GM19238 (cell line): ENCODE measurements around the gene C2CD2.
"Not testable (repeated sequence)": the region's sequence is repeated elsewhere in the genome, so short reads cannot be mapped to it uniquely, and the experiment has no call there.

Experiments
- DNase-seq: peaks from one replicate; pipeline ENCODE4 v3.0.0; 2011; ENCODE audit warnings: low spot score; ENCODE audit not compliant: insufficient read length

Gene C2CD2

DNA sequence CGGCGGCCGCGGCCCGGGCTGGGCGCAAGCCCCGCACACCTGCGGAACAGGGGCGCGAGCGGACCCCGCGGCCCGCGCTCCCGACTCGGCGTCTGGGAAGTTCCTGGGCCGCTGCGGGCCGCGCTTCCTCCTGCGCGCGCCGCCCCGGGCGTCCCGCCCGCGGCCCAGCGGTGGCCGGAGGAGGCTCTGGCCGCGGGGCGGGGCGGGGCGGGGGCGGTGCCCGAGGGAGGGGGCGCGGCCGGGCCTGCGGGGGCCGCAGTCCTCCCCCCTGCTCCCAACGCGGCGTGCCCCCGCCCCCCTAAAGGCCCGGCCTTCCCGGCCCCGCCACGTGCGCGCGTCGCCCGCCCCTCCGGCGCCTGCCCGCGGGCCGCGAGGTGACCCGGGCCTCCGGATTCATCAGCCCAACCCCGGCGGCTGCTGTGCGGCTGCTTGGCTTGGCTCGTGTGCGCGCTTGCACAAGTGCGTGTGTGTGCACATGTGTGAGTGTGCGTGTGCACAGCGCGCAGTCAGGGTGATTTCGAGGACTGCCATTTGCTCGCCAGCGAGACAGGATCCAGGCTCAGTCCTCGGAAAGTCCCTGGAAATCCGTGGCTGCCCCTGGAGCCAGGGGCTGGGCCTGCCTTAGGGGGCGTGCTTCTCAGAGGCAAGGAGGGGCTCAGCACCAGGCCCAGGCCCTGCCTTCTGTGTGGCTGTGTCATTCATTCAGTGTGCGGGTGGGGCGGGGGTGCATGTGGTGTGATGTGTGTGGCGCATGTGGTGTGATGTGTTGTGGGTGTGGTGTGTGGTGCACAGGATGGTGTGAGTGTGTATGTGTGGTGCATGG, at the start of gene C2CD2:
TSS of gene C2CD2 (minus strand) at position 188 of the 823 bp plus-strand sequence. CDS start 370 bp downstream, outside the sequence.
- peak; percentile 88 for DNase-seq

DNA sequence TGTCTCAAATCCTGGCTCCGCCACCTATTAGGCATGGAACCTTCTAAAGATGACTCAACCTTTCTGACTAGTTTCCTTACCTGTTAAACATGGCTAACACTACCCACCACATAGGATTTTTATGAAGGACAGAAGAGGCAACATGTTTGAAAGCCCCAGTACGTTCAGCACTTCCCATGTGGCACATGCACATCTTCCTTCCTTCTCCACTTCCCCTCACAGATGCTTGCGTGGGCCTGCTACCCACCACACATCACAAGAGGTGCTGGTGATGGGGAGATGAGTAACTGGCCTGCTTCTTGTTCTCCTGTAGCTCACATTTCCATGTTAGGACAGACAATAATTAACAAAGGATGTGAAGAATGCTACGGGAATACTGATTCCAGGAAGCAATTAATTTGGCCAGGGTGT, 49.2 kb upstream of the C2CD2 start:
- DNase-seq = no peak

DNA sequence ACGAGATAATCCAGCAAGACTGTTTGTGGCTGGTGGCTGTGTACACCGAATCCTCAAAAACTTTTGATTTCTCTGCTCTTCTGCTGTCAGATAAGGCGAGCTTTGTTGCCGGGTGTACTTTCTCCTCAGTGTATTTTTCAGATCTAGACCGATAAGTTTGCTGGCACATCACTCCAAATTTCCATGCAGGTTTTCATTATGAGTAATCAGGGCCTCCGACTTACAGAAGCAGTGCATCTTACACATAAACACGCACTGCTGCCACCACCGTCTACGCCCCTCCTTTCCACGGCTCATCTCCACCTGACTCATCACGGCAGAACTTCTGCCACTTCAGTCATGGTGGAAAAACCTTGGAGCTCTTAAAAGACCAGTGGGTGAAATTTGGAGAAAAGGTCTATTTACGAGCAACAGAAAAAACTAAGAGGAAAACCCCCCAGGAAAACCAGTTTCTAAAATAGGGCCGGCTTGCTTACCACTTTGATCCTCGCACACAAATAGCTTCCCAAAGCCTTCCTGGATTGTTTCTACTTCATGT, 48.7 kb upstream of the C2CD2 start:
- DNase-seq = peak; percentile 34

DNA sequence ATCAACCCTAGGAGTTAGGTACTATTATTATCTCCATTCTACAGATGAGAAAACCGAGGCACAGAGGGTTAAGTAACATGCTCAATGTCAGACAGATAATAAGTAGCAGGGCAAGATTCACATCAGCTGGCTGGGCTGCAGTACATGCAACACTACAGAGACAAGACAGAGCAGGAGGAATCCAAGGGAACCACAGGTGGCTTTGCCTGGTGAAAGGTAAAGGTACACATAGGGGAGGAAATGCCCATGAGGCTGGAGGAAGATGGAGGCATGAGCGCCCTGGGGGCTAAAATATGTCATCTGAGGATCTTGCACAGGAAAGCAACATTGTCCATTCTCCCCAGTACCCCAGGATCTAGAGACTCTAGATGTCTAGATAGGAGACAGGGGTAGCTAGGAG, 48.0 kb upstream of the C2CD2 start:
- no peak for DNase-seq

DNA sequence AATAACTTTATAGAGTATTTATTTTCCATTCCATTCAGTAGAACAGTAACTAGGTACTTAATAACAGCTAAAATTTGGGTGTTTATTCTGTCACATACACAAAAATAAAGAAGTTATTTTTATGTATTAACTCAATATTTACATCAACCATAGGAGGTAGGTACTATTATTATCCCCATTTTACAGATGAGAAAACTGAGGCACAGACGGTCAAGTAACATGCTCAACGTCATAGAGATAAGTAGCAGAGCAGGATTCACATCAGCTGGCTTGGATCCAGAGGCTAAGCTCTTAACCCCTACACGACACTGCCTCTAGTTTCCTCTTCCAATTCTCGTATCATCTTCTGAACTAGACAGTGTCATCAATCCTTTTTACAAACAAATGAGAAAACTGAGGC, 47.1 kb upstream of the C2CD2 start:
- DNase-seq = no peak

DNA sequence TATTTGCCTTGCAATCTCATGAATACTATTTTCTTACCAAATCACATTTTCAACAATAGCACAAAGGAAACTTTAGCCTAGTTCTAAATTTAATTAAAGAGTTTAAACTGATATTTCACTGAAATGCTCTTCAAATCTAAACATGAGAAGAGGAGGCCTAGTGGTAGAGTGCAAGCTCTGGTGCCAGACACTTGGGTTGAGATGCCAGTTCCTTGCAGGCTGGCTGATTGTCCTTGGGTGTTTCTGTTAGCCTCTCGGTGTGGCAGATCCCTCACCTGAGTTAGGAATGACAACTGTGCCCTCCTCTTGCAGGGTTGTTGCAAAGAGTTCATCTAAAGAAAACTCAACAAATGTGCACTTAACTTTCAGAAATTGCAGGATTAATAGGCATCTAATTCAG, 43.8 kb upstream of the C2CD2 start:
- DNase-seq = no peak

DNA sequence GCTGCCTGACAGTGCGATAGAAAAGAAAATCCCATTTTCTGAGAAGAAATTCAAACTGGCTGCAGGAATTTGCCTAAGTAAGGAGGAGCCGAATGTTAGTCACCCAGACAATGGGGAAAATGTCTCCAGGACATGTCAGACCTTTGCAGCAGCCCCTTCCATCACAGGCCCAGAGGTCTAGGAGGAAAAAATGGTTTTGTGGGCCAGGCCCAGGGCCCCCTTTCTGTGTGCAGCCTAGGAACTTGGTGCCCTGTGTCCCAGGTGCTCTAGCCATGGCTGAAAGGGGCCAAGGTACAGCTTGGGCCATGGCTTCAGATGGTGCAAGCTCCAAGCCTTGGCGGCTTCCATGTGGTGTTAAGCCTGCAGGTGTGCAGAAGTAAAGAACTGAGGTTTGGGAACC, 41.8 kb upstream of the C2CD2 start:
- no peak for DNase-seq

DNA sequence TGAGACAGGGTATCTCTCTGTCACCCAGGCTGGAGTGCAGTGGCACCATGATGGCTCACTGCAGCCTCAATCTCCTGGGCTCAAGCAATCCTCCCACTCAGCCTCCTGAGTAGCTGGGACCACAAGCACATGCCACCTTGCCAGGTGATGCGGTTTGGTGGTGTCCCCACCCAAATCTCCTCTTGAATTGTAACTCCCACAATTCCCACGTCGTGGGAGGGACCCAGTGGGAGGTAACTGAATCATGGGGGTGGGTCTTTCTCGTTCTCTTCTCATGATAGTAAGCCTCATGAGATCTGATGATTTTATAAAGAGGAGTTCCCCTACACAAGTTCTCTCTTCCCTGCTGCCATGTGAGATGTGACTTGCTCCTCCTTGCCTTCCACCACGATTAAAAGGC, 40.8 kb upstream of the C2CD2 start:
- DNase-seq = not testable (repeated sequence)

DNA sequence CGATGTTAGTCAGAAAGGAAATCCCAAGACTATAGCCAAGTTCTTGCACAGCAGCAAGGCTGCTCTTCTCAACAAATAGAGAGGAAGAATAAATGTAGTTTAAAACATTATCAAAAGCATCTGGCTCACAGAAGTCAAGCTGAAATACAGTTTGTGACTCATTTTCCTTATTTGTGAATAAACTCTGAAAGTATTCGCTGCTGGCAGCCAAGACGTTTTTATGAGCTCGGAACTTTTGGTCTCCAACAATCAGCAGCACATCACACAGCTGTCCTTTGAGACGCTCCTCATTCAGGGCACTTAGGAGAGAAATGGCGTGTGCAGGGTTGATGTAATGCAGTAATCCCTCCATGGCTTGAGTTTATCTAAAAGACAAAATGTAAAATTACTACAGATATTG, 39.9 kb upstream of the C2CD2 start:
- no peak for DNase-seq

DNA sequence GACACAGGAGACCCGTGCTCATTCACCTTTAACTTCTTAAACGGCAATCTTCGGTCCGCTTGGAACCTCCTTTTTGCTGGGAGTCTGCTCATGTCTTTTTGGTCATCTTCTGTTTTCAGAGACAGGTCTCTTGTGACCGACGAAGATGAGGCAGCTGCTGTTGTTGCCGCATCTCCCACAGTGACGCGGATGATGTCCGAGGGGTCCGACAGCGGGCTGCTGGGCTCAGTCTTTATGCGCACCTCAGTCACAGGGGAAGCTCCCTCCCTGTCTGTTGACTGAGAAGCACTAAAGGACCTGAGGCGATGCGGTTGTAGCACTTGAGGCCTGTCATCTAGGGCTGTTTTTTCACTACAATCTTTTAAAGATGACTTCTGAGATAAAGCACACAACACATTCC, 38.8 kb upstream of the C2CD2 start:
- DNase-seq = no peak

DNA sequence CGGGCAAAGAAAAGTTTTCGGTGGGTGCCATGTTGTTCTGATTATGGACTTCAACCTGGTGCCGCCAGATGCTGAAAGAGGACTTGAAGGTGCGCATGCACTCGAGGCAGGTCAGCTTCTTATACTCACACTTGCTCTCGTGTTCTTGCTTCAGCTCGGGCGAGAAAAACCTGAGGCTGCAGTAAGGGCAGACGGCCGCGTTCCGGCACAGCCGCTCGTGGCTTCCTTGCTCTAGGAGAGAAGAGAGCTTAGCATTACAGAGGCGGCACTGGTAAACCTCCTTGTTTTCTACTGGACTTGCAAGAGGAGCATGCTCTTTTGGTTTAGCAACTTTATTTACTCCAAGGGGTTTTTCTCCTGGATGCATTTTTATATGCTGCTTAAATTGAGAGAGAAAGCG, 37.8 kb upstream of the C2CD2 start:
- DNase-seq = no peak

DNA sequence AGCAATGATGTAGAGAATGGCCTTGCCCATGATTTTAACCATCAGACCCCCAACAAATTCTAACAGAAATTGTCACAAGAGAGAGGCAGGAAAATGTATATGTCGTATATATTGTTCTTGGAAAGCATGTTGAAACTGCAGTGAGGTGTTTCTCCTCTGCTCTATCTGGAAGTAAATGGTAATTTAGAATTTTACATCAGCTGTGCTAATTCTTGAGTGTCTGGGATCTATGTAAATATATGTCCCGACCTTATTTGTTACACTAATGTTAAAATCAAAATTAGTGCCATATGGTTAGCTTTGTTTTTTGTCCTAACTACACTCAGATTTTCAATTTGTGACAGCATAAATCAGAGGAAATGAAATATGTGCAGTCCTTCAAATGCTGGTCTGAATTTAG, 35.9 kb upstream of the C2CD2 start:
- no peak for DNase-seq

DNA sequence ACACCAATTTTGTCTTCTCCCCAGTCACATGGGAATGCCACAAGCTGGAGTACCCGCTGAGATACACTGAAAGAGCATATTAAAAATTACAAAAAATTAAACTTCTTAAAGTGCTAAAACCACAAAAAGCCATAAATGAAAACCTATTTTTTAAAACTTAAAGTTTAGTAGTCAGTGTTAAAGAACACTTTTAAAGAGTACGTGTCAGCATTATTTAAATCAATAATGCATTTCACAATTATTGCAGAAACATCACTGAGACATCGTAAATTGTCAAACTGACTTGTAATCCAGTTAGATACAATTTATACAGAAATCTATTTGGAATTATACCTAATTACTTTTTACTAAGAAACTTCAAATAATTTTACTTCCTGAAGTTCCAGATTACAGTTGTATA, 33.5 kb upstream of the C2CD2 start:
- DNase-seq = no peak

DNA sequence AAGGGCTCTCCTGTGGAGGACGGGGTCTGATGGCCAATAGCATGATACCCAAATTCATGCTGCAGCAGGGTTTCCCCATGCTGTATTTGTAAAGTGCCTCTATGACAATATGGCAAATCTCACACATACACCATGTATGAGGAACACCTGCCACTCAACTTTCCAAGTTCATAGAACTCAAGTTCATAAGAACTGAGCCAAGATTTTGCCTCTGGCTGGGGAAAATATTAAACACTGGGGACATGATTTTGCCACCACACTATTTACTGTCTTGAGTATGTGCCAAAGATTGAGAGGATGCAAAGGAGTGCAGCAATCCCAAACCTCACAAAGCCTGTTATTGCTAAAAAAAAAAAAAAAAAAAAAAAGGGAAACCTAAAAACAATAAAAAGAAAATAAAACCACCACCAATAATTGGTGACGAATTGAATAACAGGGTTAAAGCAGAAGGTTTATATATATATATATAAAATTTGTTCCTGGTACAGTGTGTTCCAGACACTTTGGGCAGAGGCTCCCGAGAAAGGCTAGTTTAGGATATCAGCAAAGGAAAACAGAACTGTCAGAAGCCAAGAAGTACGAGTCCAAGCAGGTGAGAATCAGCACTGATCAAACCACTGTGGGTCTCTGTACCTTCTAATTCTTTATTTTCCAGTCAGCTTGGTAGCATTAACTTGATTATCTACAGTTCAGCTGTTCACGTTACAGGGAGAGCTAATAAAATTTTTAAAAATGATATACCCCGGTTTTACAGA, 32.0 kb upstream of the C2CD2 start:
- DNase-seq = no peak

DNA sequence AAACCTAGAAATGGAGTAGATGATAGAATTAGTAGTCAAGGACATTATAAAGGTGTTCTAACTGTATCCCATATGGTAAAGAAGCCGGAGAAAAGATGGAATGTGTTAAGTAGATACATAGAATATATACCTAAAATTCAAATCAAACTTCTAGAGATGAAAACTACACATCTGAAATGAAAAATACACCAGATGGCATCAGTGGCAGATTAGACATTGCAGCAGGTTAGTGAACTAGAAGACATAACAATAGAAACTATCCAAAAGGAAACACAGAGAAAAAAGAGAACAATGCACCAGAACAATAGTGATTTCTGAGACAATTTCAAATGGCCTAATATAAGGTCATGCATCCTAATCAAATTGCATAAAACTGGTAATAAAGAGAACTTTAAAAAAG, 29.4 kb upstream of the C2CD2 start:
- no peak for DNase-seq

DNA sequence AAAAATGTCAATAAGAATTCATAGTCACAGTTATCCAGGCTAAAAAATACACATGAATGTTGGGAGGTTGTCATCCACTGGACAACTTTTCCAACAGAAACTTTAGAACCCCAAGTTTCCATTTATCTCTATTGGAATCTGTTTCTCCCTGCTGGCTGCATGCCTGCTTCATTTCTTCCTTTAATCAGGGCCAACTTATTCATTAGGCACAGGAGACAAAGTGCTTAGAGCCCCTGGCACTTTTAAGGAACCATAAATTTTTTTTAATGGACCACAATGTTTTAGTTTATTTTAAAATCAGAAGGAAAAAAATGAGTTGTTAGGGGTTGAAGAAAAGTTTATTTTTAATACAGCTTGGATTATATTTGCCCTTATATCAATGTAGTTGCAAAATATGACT, 26.7 kb upstream of the C2CD2 start:
- DNase-seq = no peak

DNA sequence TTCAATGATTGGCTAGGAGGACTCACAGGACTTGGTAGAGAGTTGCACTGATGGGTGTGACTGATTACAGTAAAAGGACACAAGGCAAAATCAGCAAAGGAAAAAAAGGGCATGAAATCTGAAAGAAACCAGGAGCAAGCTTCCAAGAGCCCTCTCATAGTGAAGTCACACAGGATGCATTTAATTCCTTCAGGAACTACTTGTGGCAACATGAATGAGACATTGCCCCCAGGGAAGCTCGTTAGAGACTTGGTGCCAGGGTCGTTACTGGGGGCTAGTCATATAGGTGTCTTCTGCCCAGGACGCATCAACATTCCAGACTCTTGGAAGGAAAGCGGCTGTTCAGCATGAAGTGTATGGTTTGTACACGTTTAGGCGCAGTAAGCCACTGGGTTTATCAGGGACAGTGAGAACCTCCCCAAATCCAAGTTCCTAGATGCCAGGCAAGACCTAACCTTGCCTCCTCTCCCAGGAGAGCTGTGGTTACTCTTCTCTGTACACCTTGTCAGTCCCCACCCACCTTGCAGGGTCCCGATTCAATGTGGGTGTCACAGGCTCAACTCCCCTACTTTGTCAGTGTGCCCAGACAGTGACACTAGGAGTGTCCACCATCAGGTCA, 26.0 kb upstream of the C2CD2 start:
- DNase-seq = no peak

DNA sequence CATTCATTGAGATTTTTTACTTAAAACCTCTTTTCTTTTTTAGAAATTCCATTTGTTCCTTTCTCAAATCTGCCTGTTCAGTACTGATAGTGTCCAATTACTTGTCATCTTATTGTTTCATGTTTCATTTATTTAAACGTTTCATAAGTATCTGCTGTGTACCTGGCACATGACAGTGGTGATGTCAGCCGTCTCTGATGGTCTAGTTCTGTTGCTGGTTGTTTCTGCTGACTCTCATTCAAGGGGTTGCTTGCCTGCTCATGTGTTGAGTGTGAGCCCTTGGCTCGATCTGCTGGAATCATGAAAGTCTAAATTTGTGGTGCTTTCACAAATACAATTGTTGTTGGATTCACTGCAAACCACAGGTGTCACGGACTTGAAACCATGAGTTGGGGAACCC, 25.5 kb upstream of the C2CD2 start:
- DNase-seq = no peak

DNA sequence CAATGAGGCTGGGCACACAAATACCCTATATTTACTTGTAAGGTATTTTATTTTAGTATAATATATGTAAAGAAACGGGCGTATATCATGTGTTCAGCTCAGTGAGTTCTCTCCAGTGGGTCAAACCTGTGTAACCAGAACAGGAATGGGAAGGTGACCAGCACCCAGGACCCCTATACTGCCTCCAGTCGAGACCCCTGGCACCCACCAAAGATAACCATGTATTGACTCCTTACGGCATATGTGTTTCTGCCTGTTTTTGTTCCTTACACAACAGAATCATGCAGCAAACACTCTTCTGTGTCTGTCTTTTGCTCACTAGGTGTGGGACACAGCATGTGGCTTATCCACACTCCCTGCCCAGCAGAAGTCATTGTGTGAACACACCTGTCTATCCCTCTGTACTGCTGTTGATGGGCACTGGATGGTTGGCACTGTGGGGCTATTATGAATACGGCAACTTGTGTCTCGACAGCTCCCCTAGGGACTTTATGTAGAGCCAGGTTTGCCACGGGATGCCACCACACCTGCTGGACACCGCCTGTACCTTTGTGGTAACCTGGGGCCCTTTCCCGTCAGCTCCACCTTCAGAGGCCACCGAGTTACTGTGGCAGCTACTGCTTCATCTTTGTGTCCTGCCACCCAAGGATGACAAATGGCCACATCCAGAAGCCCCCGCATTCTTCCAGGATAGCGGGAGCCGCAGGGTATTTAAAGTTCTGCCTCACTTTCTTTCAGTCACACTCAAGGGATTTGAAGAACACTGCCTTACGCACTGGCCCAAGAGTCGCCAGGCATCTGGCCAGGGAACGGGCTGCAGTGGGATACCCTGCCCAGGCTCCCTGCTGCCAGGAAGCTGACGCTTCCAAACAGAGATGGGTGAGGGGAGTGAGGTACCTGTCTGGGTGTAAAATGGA, 23.5 kb upstream of the C2CD2 start:
- no peak for DNase-seq

DNA sequence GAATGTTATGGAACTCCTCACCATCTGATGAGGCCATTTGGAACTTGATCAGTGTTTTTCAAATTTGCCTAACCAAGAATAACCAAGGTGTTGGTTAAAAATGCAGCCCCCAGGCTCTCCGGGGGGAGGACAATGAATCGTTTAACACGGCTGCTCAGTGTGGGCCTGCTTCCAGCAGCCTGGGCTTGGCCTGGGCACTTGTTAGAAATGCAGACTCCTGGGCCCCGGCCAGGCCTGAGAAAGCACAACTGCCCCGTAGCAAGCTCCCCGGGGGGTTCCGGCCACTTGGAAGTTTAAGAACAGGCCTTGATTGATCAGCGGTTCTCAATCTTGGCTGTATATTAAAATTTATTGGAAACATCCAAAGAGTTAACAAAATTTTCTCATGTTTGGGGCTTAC, 22.8 kb upstream of the C2CD2 start:
- DNase-seq = no peak
